Kidney epithelial cell (primary cell): Measurements from ENCODE around the gene TBC1D16. TPM values are rescaled to one million over a fixed set of nuclear protein-coding genes. Genes with fewer than 3 reads are reported as not detected.
"Not testable (repeated sequence)": the region's sequence is repeated elsewhere in the genome, so short reads cannot be mapped to it uniquely, and the experiment has no call there.

ENCODE experiments used
- DNase-seq: peaks from one replicate; pipeline ENCODE4 v3.0.0-alpha.2; 2010; ENCODE audit warnings: low read depth
- H3K27me3 ChIP-seq: 2 replicates; pipeline ENCODE4 v1.6.0; 2011; ENCODE audit warnings: low read length; ENCODE audit not compliant: control insufficient read depth, insufficient read depth
- H3K36me3 ChIP-seq: 2 replicates; pipeline ENCODE4 v1.5.1; 2011; ENCODE audit warnings: low read length; ENCODE audit not compliant: control insufficient read depth, insufficient read depth
- H3K4me3 ChIP-seq: 2 replicates; pipeline ENCODE4 v1.5.1; 2011; ENCODE audit warnings: low read depth, mild to moderate bottlenecking, control low read depth, low read length
- CTCF ChIP-seq: IDR thresholded peaks from 2 replicates; pipeline ENCODE4 v1.5.1; 2011; ENCODE audit warnings: mild to moderate bottlenecking, moderate library complexity, low read length, control low read depth, inconsistent platforms; ENCODE audit not compliant: insufficient read depth, poor library complexity, severe bottlenecking
- total RNA-seq: library from RNA; depleted of rRNA; stranded (reverse); fragments of >200 nt; gene quantifications from 2 replicates; pipeline ENCODE4 v1.2.3, GENCODE V29; 2015

TBC1D16 gene
- total RNA-seq, 1 donor from 2014 or later = 58.5 TPM

- no peak for TF ChIP-seq CTCF
- DNase-seq = no peak
Observed at GRCh38 chr17:80047176-80047575, 11.5 kb upstream of the TBC1D16 start.

DNA sequence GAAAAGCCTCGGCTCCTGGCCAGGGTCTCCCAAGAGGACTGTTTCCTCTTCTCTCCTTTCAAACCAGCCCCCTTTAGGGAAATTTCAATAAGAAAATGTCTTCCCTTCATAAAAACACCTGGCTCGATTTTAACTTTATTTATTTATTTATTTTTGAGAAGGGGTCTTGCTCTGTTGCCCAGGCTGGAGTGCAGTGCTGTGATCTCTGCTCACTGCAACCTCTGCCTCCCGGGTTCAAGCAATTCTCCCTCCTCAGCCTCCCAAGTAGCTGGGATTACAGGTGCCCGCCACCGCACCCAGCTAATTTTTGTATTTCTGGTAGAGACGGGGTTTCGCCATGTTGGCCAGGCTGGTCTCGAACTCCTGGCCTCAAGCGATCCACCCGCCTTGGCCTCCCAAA, 11.0 kb upstream of the TBC1D16 start:
- DNase-seq, H3K36me3 ChIP-seq, H3K4me3 ChIP-seq, H3K27me3 ChIP-seq: not testable (repeated sequence)

More at GRCh38 chr17:80047176-80047575, 11.5 kb upstream of the TBC1D16 start:
- no peaks in the 10 kb centered on the region for H3K27me3 ChIP-seq
- no peaks in the 10 kb centered on the region for H3K36me3 ChIP-seq
- no peak overlapping the region for H3K4me3 ChIP-seq

- DNase-seq = no peak
- Histone ChIP-seq H3K4me3 (no peak overlapping the region), H3K36me3 (no peaks in the 10 kb centered on the region), H3K27me3 (no peaks in the 10 kb centered on the region)
- no peak for TF ChIP-seq CTCF
Observed at GRCh38 chr17:80045703-80046102, 10.0 kb upstream of the TBC1D16 start.

DNA sequence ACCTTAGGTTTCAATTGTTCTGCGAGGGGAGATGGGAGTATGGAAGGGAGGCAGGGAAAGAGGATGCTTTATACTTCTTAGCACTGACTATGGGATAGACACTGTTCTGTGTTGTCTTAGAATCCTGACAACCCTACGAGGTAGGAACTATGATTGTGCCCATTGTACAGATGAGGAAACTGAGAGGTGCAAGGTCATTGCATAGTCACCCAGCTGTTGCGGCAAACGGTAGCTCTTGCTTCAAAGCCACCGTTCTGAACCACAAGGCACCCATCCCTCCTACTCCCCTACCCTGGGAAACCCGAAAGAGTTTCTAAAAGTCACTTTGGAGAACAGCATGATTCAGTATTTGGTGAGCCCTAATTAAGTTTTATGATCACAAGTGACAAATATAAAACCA, 8.3 kb upstream of the TBC1D16 start:
- Histone ChIP-seq H3K27me3 (no peaks in the 10 kb centered on the region), H3K36me3 (no peaks in the 10 kb centered on the region), H3K4me3 (no peak overlapping the region)
- DNase-seq = no peak
- TF ChIP-seq CTCF = no peak

DNA sequence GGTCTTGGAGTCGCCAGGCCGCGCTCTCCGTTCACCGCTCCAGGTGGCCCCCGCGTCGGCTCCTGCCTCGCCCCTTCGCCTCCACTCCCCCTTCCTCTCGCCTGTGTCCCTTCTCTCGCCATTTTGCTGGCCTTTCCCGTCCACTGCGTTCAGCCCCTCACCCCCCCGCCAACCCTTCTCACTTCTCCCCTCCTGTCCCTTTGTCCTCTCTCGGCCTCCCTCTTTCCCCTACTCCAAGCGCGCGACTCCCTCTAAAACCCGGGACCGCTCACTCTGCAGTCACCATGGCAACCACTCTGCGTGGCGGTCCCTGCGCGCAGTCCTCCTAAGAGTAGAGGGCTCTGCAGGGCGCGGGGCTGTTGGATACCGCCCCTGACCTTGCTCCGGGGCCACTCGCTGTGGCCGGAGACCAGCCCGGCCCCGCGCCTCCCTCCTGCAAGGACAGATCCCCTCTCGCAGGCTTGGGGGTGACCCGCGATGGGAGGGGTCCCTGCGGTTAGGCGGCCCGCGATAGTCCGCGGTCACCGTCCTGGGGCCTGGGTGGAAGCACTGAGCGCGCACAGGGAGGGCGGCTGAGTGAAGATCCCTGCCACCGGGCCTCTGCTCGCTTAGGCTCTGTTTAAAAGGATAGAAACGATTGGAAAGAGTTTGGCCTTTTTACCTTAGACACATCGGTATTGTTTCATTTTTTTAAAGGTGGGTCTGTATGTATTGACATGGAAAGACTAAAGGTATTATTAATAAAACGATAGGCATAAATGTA, 1.2 kb upstream of the TBC1D16 start:
- H3K27me3 ChIP-seq = no peaks in the 10 kb centered on the region
- no peak for TF ChIP-seq CTCF
- peak overlapping the region; percentile 79 for H3K4me3 ChIP-seq
- DNase-seq = no peak
- H3K36me3 ChIP-seq = no peaks in the 10 kb centered on the region

- no peak for DNase-seq
- Histone ChIP-seq H3K27me3 (no peaks in the 10 kb centered on the region), H3K36me3 (no peaks in the 10 kb centered on the region), H3K4me3 (peak within 1 kb of the TSS; percentile 79)
- TF ChIP-seq CTCF = no peak
Observed at GRCh38 chr17:80035937-80036714, 454 bp upstream of the TBC1D16 start, which contains the start of gene CCDC40. Gene CCDC40 (plus strand): TSS chr17:80036642. CDS start chr17:80036663, 21 bp downstream.
